SJSA1 (cell line): ENCODE results near the gene HIVEP3. TPM values are rescaled to one million over a fixed set of nuclear protein-coding genes. Genes with fewer than 3 reads are reported as not detected.
A peak's percentile ranks its signal among the peaks of the same experiment; 100 is the strongest.

ENCODE experiments used
- DNase-seq, 2 experiments: peaks; one replicate each; pipeline ENCODE4 v3.0.0-alpha.2; 2015 to 2020; ENCODE audit warnings: low spot score in 2 of 2, low read depth in 1 of 2
- H3K27ac ChIP-seq: fragments of 250-450 bp; sonication (Bioruptor Pico); 2 replicates; pipeline ENCODE4 v1.5.1; 2020; ENCODE audit warnings: mild to moderate bottlenecking, moderate library complexity
- H3K27me3 ChIP-seq: fragments of 250-450 bp; sonication (Bioruptor Pico); replicated peaks from 2 replicates; pipeline ENCODE4 v1.5.1; 2020; ENCODE audit warnings: mild to moderate bottlenecking, moderate library complexity
- H3K36me3 ChIP-seq: fragments of 250-450 bp; sonication (Bioruptor Pico); 2 replicates; pipeline ENCODE4 v1.5.1; 2020; ENCODE audit warnings: mild to moderate bottlenecking
- H3K4me1 ChIP-seq: fragments of 250-450 bp; sonication (Bioruptor Pico); replicated peaks from 2 replicates; pipeline ENCODE4 v1.6.1; 2021; ENCODE audit warnings: mild to moderate bottlenecking
- H3K4me3 ChIP-seq: fragments of 250-450 bp; sonication (Bioruptor Pico); 2 replicates; pipeline ENCODE4 v1.5.1; 2020; ENCODE audit warnings: mild to moderate bottlenecking
- H3K9me3 ChIP-seq: fragments of 250-450 bp; sonication (Bioruptor Pico); replicated peaks from 2 replicates; pipeline ENCODE4 v1.5.1; 2020; ENCODE audit warnings: mild to moderate bottlenecking
- total RNA-seq: library from RNA; depleted of rRNA; stranded (reverse); fragments of >200 nt; shearing (Covaris generic); gene quantifications from 2 replicates; pipeline ENCODE4 v1.2.3, GENCODE V29; 2014

Gene HIVEP3
- total RNA-seq, 1 experiment from 2014 or later, result 2.2 TPM

GRCh38 chr1:41739061-41739955 is 179.4 kb downstream of the HIVEP3 start:
- DNase-seq, result peak; percentile 83 to 91
- Histone ChIP-seq H3K4me3 (peak overlapping the region; percentile 4), H3K27me3 (no peaks in the 10 kb centered on the region), H3K9me3 (no peaks in the 10 kb centered on the region), H3K4me1 (peaks cover 87% of the 10 kb centered on the region), H3K36me3 (no peaks in the 10 kb centered on the region), H3K27ac (peak overlapping the region; percentile 86)

DNA sequence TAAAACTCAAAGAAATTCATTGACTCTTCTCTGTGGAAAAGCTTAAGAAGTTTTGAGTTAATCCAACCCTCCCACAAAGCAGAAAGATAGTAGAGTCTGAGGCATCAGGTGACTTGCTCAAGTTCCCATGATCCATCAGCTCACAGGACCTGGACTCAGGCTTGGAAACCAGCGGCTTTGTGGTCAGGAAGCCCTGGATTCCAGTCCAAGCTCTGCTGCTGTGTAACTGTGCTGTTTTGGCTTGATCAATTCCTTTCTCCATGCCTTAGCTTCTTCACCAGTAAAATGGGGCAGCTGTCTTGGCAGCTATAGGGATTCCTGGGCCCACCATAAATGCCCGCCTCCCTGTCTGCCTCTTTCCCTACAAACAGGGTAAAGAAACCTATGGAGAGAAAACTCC is 180.2 kb downstream of the HIVEP3 start:
- no peak for DNase-seq
- peaks cover 78% of the 10 kb centered on the region for H3K4me1 ChIP-seq
- H3K27ac ChIP-seq, result peak overlapping the region; percentile 86
- no peaks in the 10 kb centered on the region for H3K27me3 ChIP-seq
- H3K4me3 ChIP-seq, result no peak overlapping the region
- H3K9me3 ChIP-seq, result no peaks in the 10 kb centered on the region
- H3K36me3 ChIP-seq, result no peaks in the 10 kb centered on the region

- peak overlapping the region; percentile 86 for H3K27ac ChIP-seq
- no peaks in the 10 kb centered on the region for H3K36me3 ChIP-seq
- H3K9me3 ChIP-seq, result no peaks in the 10 kb centered on the region
- H3K4me3 ChIP-seq, result no peak overlapping the region
- no peak for DNase-seq
- no peaks in the 10 kb centered on the region for H3K27me3 ChIP-seq
- peaks cover 74% of the 10 kb centered on the region for H3K4me1 ChIP-seq
Observed at GRCh38 chr1:41738006-41738405, 180.7 kb downstream of the HIVEP3 start.

GRCh38 chr1:41735631-41736260 is 183.0 kb downstream of the HIVEP3 start:
- H3K9me3 ChIP-seq, result no peaks in the 10 kb centered on the region
- no peak overlapping the region for H3K27ac ChIP-seq
- DNase-seq, result peak; percentile 65 to 78
- no peaks in the 10 kb centered on the region for H3K27me3 ChIP-seq
- H3K4me3 ChIP-seq, result no peak overlapping the region
- H3K36me3 ChIP-seq, result no peaks in the 10 kb centered on the region
- peaks cover 51% of the 10 kb centered on the region for H3K4me1 ChIP-seq

- no peak overlapping the region for H3K27ac ChIP-seq
- no peak overlapping the region for H3K4me3 ChIP-seq
- H3K27me3 ChIP-seq, result no peaks in the 10 kb centered on the region
- no peaks in the 10 kb centered on the region for H3K9me3 ChIP-seq
- peaks cover 46% of the 10 kb centered on the region for H3K4me1 ChIP-seq
- no peaks in the 10 kb centered on the region for H3K36me3 ChIP-seq
- no peak for DNase-seq
Observed at GRCh38 chr1:41735139-41735538, 183.6 kb downstream of the HIVEP3 start.

DNA sequence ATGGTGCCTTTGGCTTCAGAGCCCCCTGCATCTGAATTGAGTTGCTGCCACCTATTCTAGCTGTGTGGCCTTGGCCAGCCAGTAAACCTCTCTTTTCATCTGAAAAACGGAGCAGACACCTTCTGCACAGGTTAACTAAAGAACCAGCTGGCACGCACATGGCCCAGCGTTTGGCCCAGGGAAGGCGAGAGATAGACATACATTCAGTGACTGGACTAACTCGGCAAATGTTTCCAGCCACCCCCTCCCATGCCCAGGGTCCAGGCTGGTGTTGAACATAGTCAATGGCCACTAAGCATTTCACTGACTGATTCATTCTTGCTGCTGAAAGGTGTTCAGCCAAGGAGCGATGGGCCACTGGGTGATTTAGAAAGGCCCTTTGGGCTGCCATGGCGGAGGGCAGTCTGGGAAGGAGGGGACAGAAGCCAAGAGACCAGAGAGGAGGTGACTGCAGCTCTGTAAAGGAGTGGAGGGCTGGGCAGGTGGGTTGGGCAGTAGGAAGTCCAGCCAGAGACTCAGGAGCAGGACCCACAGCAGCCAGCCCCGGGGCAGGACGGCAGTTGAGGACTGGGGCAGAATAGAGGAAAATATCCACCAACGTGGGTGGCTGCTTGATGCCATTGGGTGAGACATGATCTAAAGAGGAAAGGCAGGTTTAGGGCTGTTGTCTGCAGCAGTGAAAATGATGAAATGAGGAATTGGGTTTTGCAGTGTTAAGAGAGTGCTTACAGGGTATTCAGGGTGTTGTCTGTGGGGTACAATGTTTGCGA is 184.3 kb downstream of the HIVEP3 start:
- DNase-seq, result no peak
- H3K4me1 ChIP-seq, result peaks cover 39% of the 10 kb centered on the region
- H3K9me3 ChIP-seq, result no peaks in the 10 kb centered on the region
- no peak overlapping the region for H3K4me3 ChIP-seq
- no peaks in the 10 kb centered on the region for H3K36me3 ChIP-seq
- no peaks in the 10 kb centered on the region for H3K27me3 ChIP-seq
- no peak overlapping the region for H3K27ac ChIP-seq

GRCh38 chr1:41733725-41734124 is 185.0 kb downstream of the HIVEP3 start:
- Histone ChIP-seq H3K27me3 (no peaks in the 10 kb centered on the region), H3K27ac (no peak overlapping the region), H3K4me3 (no peak overlapping the region), H3K9me3 (no peaks in the 10 kb centered on the region), H3K4me1 (peaks cover 32% of the 10 kb centered on the region), H3K36me3 (no peaks in the 10 kb centered on the region)
- DNase-seq, result no peak

- peaks cover 25% of the 10 kb centered on the region for H3K4me1 ChIP-seq
Observed at GRCh38 chr1:41733021-41733420, 185.7 kb downstream of the HIVEP3 start.

DNA sequence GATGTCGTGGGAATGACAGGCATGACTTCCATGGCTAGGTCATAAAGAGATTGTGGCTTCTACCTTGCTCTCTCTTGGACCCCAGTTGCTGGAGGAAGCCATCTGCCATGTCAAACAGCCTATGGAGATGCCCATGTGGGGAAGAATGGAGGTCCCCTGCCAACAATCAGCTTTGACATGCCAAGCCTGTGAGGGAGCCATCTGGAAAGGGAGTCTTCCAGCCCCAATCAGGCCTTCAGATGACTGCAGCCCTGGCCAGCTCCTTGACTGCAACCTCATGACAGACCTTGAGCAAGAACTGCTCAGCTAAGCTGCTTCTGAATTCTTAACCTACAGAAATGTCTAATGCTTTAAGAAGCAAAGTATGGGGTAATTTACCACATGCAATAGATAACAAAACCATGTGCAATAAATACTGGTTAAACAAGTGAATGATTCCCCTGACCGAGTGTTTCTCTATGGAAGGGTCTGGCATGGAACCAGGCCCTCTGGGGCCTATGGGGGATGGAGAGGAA is 187.1 kb downstream of the HIVEP3 start:
- no peak overlapping the region for H3K4me3 ChIP-seq
- H3K9me3 ChIP-seq, result no peaks in the 10 kb centered on the region
- H3K27ac ChIP-seq, result no peak overlapping the region
- peaks cover 21% of the 10 kb centered on the region for H3K4me1 ChIP-seq
- no peaks in the 10 kb centered on the region for H3K36me3 ChIP-seq
- H3K27me3 ChIP-seq, result no peaks in the 10 kb centered on the region
- no peak for DNase-seq

More at GRCh38 chr1:41733021-41733420, 185.7 kb downstream of the HIVEP3 start:
- DNase-seq, result no peak
- Histone ChIP-seq H3K27me3 (no peaks in the 10 kb centered on the region), H3K36me3 (no peaks in the 10 kb centered on the region), H3K27ac (no peak overlapping the region), H3K9me3 (no peaks in the 10 kb centered on the region), H3K4me3 (no peak overlapping the region)

DNA sequence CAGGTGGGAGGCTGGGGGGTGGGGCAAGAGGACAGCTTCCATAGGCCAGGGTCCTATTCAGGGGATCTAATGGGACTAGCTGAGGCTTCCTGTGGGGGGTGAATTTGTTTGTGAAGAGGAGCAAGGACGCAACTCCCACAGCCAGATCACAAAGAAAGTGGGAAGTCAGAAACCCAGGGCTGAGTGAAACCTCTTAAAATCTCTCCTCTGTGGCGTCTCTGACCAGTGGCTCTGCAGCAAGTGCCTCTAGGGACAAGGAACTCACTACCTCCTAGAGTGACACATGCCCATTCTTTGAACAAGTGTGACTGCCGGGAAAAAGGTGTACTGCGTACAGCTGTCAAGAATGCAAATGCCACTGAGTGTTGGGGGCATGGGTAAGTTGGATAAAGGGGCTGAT is 187.9 kb downstream of the HIVEP3 start:
- H3K4me1 ChIP-seq, result peaks cover 14% of the 10 kb centered on the region
- H3K27me3 ChIP-seq, result no peaks in the 10 kb centered on the region
- H3K9me3 ChIP-seq, result no peaks in the 10 kb centered on the region
- H3K4me3 ChIP-seq, result no peak overlapping the region
- DNase-seq, result no peak
- no peaks in the 10 kb centered on the region for H3K36me3 ChIP-seq
- no peak overlapping the region for H3K27ac ChIP-seq

DNA sequence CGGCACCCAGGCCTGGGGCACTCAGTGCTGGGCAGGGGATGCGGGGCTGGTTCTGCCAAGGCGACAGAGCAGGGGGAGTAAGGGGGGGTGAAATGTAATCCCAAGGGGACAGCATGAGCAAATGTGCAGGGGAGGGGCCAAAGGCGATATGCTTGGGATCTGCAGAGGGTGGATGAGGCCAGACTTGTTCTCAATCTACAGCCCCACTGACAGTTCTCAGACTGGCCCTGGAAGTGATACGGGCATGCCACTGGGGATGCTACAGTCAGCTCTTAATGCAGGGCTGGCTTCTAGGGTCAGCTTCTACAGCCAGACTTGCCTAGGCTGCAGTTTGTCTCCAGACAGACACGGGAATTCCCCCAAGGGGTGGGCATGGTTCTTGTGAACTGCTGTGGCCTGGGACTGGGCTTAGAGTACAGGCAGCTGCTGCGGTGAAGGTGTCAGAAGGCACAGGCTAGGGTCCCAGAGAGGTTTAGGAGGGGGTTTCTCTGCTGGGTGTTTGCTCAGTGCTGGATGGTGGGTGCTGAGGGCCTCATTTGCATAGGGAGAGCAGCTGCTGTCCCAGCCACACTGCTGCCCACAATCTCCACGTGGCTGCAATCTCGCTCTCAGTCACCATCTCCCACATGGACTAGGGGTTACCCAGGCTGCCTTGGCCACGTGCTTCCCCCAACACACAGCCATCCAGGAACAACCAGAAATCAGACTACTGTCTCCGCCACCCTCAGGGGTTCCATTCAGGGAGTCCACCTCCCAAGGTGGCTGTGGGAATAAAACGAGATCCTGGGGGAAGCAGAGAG is 190.1 kb downstream of the HIVEP3 start:
- Histone ChIP-seq H3K4me3 (no peak overlapping the region), H3K9me3 (no peaks in the 10 kb centered on the region), H3K27ac (no peak overlapping the region), H3K36me3 (no peaks in the 10 kb centered on the region), H3K4me1 (no peaks in the 10 kb centered on the region), H3K27me3 (no peaks in the 10 kb centered on the region)
- DNase-seq, result no peak

DNA sequence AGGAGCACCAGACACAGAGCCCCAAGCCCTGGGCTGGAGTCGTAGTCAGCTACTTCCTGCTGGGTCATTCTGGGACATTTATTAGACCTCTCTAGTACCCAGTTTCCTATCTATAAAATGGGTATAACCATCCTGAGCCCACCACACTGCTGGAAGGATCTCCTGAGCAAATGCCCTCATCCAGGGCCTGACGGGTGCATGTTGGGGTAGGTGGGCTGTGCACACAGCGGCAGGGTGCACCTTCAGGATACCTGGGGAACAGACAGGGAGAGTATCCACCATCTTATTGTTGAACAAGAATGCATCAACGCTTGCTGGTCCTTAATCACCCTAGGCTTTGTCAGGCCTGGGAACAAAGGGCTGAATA is 191.0 kb downstream of the HIVEP3 start:
- Histone ChIP-seq H3K9me3 (no peaks in the 10 kb centered on the region), H3K4me3 (no peak overlapping the region), H3K27me3 (no peaks in the 10 kb centered on the region), H3K36me3 (no peaks in the 10 kb centered on the region), H3K27ac (no peak overlapping the region), H3K4me1 (no peaks in the 10 kb centered on the region)
- no peak for DNase-seq
